Measurements from ENCODE around the gene ZNF135. TPM values are rescaled to one million over a fixed set of nuclear protein-coding genes. Genes with fewer than 3 reads are reported as not detected.

ZNF135 gene
- 1 to 10 TPM in 6 of 8 experiments, under 1 TPM in 2; 0.09 to 6.6 (median 2.4) TPM for total RNA-seq

GRCh38 chr19:58059003-58059670 lies at the start of gene ZNF135:
Gene ZNF135, plus strand, starts transcription at chr19:58059282. Its CDS starts 721 bp downstream, at chr19:58060003.
- H3K27ac ChIP-seq: peak within 1 kb of the TSS; percentile 92 to 96
- peak; percentile 32 to 98 (median 92) for ATAC-seq (replicated peaks in 6 of 8)
- in situ Hi-C loops (cut with MboI; ENCODE audit: low pct_unique_long_range_greater_than_20kb in 2 of 9, low sequenced_read_pairs in 9 of 9, unreplicated experiment in 9 of 9): no loop called here

DNA sequence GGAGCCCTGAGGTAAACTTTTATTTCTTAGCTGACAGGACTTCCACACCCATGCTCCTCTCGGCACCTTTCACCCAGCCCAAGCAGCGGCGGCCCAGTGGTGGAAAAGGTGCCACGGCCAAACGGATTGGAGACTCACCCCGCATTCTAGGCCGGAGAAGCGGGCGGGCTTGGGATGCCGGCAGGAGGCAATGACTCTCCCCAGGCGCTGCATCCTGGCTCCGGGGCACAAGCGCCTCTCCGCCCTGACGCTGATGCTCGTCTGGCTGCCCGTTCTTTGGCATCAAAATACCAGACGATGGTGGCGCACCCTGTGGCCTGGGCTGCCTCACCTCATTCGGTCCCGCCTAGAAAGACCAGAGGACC lies 49.8 kb upstream of the ZNF135 start:
- no peak for ATAC-seq (replicated peaks in 6 of 8)
- no peaks in the 10 kb centered on the region for H3K4me1 ChIP-seq (replicated peaks in 1 of 2)
- H3K27ac ChIP-seq: no peak overlapping the region
- in situ Hi-C loops (cut with MboI; ENCODE audit: low pct_unique_long_range_greater_than_20kb in 2 of 9, low sequenced_read_pairs in 9 of 9, unreplicated experiment in 9 of 9): no loop called here
- H3K4me3 ChIP-seq: peak overlapping the region in 1 of 5 donors; percentile 40
- 0 to 100% (median 80%) methylated on average over 1 to 12 of the region's 21 CpGs; no CpG with 5 or more reads in 3 of the 10 experiments for WGBS, 10 experiments

More at GRCh38 chr19:58059003-58059670, at the start of gene ZNF135:
- H3K4me3 ChIP-seq: peak within 1 kb of the TSS; percentile 37 to 79 (median 44)
- peaks cover 9 to 10% of the 10 kb centered on the region in 2 donors for H3K4me1 ChIP-seq (replicated peaks in 1 of 2)
- 0 to 63% (median 17%) methylated on average over 4 to 27 of the region's 62 CpGs; no CpG with 5 or more reads in 5 of the 10 experiments for WGBS, 10 experiments

DNA sequence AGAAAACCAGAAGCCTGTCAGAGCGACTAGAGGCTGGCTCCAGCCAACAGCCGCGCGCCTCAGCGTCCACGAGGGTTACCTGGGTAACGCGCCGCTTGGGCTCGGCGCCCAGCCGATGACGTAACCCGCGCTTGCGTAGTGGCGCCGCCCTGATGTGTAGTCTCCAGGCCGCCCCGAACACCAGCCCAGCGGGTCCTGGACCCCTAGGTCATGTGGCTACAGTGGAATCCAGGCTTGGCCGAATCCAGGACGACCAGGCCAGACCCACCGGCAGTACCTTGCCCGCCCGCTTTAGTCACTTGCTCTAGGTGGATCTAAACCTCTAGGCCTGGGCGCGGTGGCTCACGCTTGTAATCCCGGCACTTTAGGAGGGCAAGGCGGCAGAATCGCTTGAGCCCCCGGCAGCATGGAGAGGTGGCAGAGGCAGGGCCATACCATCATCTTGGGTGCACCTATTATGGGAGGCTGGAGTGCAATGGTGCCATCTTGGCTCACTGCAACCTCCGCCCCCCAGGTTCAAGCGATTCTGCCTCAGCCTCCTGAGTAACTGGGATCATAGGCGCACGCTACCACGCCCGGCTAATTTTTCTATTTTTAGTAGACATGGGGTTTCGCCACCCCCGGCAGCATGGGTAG lies 49.3 kb upstream of the ZNF135 start:
- in situ Hi-C loops (cut with MboI; ENCODE audit: low pct_unique_long_range_greater_than_20kb in 2 of 9, low sequenced_read_pairs in 9 of 9, unreplicated experiment in 9 of 9): no loop called here
- peak in 5 of 8 experiments; percentile 38 to 99 (median 96) for ATAC-seq (replicated peaks in 6 of 8)
- H3K27ac ChIP-seq: no peak overlapping the region
- no peaks in the 10 kb centered on the region for H3K4me1 ChIP-seq (replicated peaks in 1 of 2)
- 46 to 100% (median 98%) methylated on average over 2 to 10 of the region's 41 CpGs; no CpG with 5 or more reads in 6 of the 10 experiments for WGBS, 10 experiments
- peak overlapping the region in 1 of 5 donors; percentile 40 for H3K4me3 ChIP-seq

GRCh38 chr19:58010507-58010906 lies 48.6 kb upstream of the ZNF135 start:
- no peak for ATAC-seq (replicated peaks in 6 of 8)
- in situ Hi-C loops (cut with MboI; ENCODE audit: low pct_unique_long_range_greater_than_20kb in 2 of 9, low sequenced_read_pairs in 9 of 9, unreplicated experiment in 9 of 9): no loop called here
- Histone ChIP-seq H3K27ac (no peak overlapping the region), H3K4me3 (no peak overlapping the region), H3K4me1 (replicated peaks in 1 of 2) (no peaks in the 10 kb centered on the region)
- 80 to 94% (median 81%) methylated on average over 3 to 12 of the region's 22 CpGs; no CpG with 5 or more reads in 7 of the 10 experiments for WGBS, 10 experiments

DNA sequence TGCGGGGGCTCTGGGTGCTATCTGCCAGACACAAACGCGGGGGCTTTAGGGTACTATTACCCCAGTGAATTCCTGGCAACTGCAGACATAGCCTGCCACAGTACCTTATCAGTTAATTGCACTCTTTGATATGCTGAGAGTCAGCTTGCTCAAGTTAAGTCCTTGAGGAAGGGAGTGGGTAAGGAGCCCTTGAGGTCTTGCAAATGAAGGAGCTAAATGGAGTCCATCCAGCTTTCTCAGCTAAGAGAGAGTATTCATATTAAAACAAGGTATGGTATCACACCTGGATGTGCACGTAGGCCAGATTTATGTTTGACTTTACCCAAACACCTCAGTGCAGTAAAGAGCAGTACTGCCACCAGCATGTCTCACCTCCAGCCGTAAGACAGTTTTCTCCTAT lies 44.9 kb upstream of the ZNF135 start:
- in situ Hi-C loops (cut with MboI; ENCODE audit: low pct_unique_long_range_greater_than_20kb in 2 of 9, low sequenced_read_pairs in 9 of 9, unreplicated experiment in 9 of 9): no loop called here
- Histone ChIP-seq H3K4me3 (no peak overlapping the region), H3K4me1 (replicated peaks in 1 of 2) (no peaks in the 10 kb centered on the region), H3K27ac (no peak overlapping the region)
- ATAC-seq (replicated peaks in 6 of 8): no peak
- WGBS, 10 experiments: 0 to 92% (median 37%) methylated on average over 2 to 5 of the region's 5 CpGs

DNA sequence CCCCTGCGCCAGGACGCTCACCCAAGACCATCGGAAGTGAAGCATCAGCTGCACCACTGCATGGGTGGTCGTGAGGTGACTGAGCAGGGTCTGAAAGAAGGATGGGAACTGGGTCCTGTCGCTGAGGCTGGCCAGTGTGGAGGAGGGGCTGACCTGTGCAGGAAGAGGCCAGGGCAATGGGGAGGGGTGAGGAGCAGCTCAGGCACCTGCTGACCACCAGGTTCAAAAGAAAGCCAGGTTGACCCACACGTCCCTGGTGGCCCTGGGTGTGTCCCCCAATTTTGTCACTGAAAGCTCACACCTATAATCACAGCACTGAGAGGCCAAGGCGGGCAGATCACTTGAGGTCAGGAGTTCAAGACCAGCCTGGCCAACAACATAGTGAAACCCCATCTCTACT lies 39.0 kb upstream of the ZNF135 start:
- Histone ChIP-seq H3K27ac (no peak overlapping the region), H3K4me3 (no peak overlapping the region), H3K4me1 (replicated peaks in 1 of 2) (no peaks in the 10 kb centered on the region)
- WGBS, 10 experiments: 0 to 70% (median 53%) methylated on average over 1 to 4 of the region's 7 CpGs; no CpG with 5 or more reads in 4 of the 10 experiments
- no peak for ATAC-seq (replicated peaks in 6 of 8)
- in situ Hi-C loops (cut with MboI; ENCODE audit: low pct_unique_long_range_greater_than_20kb in 2 of 9, low sequenced_read_pairs in 9 of 9, unreplicated experiment in 9 of 9): no loop called here

GRCh38 chr19:58021541-58022282 lies 37.4 kb upstream of the ZNF135 start:
- Histone ChIP-seq H3K4me1 (replicated peaks in 1 of 2) (no peaks in the 10 kb centered on the region), H3K27ac (no peak overlapping the region), H3K4me3 (no peak overlapping the region)
- peak in 4 of 8 experiments; percentile 58 to 84 (median 64) for ATAC-seq (replicated peaks in 6 of 8)
- in situ Hi-C loops (cut with MboI; ENCODE audit: low pct_unique_long_range_greater_than_20kb in 2 of 9, low sequenced_read_pairs in 9 of 9, unreplicated experiment in 9 of 9): no loop called here
- 10 to 75% (median 46%) methylated on average over 5 to 18 of the region's 30 CpGs; no CpG with 5 or more reads in 2 of the 10 experiments for WGBS, 10 experiments

DNA sequence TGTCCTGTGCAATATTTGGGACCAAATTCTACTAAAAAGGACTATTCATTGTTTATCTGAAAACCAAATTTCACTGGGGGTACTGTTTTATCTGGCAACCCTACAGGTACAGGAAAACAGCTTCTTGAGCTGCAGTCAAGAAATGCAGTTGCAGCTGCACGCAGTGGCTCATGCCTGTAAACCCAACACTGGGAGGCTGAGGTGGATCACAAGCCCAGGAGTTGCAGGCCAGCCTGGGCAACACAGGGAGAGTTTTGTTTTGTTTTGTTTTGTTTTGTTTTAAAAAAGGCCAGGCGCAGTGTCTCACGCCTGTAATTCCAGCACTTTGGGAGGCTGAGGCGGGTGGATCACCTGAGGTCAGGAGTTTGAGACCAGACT lies 36.8 kb upstream of the ZNF135 start:
- Histone ChIP-seq H3K27ac (no peak overlapping the region), H3K4me3 (no peak overlapping the region), H3K4me1 (replicated peaks in 1 of 2) (no peaks in the 10 kb centered on the region)
- 0 to 72% (median 43%) methylated on average over 1 to 4 of the region's 4 CpGs; no CpG with 5 or more reads in 6 of the 10 experiments for WGBS, 10 experiments
- no peak for ATAC-seq (replicated peaks in 6 of 8)
- in situ Hi-C loops (cut with MboI; ENCODE audit: low pct_unique_long_range_greater_than_20kb in 2 of 9, low sequenced_read_pairs in 9 of 9, unreplicated experiment in 9 of 9): no loop called here

- ATAC-seq (replicated peaks in 6 of 8): no peak
- Histone ChIP-seq H3K4me1 (replicated peaks in 1 of 2) (no peaks in the 10 kb centered on the region), H3K27ac (no peak overlapping the region), H3K4me3 (no peak overlapping the region)
- 0 to 80% (median 78%) methylated on average over 1 to 6 of the region's 12 CpGs; no CpG with 5 or more reads in 5 of the 10 experiments for WGBS, 10 experiments
- in situ Hi-C loops (cut with MboI; ENCODE audit: low pct_unique_long_range_greater_than_20kb in 2 of 9, low sequenced_read_pairs in 9 of 9, unreplicated experiment in 9 of 9): no loop called here
These were observed 34.4 kb upstream of the ZNF135 start for GRCh38 chr19:58024661-58025060.

DNA sequence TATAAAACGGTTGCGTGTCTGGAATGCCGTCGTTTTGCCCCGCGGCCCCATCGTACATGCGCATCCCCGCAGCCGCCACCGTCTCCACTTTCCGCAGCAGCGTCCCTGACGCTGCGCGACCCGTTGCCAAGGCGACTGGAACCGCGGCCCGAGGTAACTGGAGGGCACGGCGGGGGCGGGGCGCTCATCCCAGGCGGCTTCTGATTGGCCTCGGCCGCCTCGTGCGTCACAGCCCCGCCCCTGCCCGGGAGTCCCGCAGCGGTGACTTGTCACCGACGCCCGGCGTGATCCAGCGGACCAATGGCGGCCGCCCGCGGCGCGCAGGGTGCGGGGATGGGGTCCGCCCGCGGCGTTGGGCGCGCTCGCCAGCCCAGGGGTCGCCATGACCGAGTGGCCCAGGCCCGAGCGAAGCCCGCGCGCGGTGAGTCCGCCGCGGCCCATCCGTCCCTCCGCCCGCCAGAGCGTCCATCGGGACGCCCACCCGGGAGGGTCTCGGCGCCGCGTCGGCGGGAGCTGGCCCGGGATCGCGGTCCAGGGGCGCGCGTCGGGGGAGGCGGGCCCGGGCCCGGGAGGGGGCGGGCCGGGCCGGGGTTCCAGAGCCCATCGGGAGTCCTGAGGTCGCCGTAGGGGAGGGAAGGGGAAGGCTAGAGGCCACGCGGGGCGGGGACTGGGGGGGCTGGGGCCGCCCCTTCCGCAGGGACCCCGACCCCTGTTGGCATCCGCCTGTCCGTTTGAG lies 25.2 kb upstream of the ZNF135 start, which contains the start of gene ZSCAN1:
ZSCAN1 (plus strand) TSS at position 285 of the 736 bp plus-strand sequence. CDS start 3,812 bp downstream, outside the sequence.
- Histone ChIP-seq H3K4me3 (peak within 1 kb of the TSS; percentile 62 to 96 (median 78)), H3K27ac (peak within 1 kb of the TSS; percentile 93 to 98), H3K4me1 (replicated peaks in 1 of 2) (peaks cover 6 to 21% of the 10 kb centered on the region in 2 donors)
- in situ Hi-C loops (cut with MboI; ENCODE audit: low pct_unique_long_range_greater_than_20kb in 2 of 9, low sequenced_read_pairs in 9 of 9, unreplicated experiment in 9 of 9): no loop called here
- peak in 7 of 8 experiments; percentile 73 to 96 (median 89) for ATAC-seq (replicated peaks in 6 of 8)
- 0 to 18% (median 12%) methylated on average over 3 to 27 of the region's 101 CpGs; no CpG with 5 or more reads in 5 of the 10 experiments for WGBS, 10 experiments

- no CpG with 5 or more reads among the region's 20 CpGs for WGBS, 10 experiments
- ATAC-seq (replicated peaks in 6 of 8): peak in 4 of 8 experiments; percentile 3 to 19 (median 10)
- in situ Hi-C loops (cut with MboI; ENCODE audit: low pct_unique_long_range_greater_than_20kb in 2 of 9, low sequenced_read_pairs in 9 of 9, unreplicated experiment in 9 of 9): no loop called here
- Histone ChIP-seq H3K4me1 (replicated peaks in 1 of 2) (peaks cover 9 to 25% of the 10 kb centered on the region in 2 donors), H3K4me3 (peak overlapping the region; percentile 62 to 96 (median 78)), H3K27ac (peak overlapping the region; percentile 93 to 98)
These were observed 24.6 kb upstream of the ZNF135 start for GRCh38 chr19:58034477-58034793.

DNA sequence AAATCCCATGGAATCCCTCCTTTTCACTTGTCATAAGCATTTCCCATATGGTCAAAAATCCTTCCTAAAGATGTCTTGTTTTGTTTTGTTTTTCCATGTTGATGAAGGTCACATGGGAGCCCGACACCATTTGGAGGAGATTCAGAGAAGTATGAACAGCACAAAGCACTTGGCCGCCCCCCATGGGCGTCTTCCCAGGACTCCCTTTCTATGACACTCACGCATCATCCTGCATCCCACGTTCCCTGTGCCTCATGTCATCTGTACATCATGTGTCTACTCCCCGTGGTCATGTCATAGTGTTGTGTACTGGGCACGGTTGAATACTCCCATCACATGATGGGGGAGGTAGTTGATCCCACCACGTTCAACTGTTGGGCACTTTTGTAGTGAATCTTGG lies 23.2 kb upstream of the ZNF135 start:
- H3K4me3 ChIP-seq: no peak overlapping the region
- in situ Hi-C loops (cut with MboI; ENCODE audit: low pct_unique_long_range_greater_than_20kb in 2 of 9, low sequenced_read_pairs in 9 of 9, unreplicated experiment in 9 of 9): no loop called here
- no peak overlapping the region for H3K27ac ChIP-seq
- H3K4me1 ChIP-seq (replicated peaks in 1 of 2): peaks cover 9 to 25% of the 10 kb centered on the region in 2 donors
- ATAC-seq (replicated peaks in 6 of 8): no peak
- WGBS, 10 experiments: 0 to 100% (median 45%) methylated on average over 1 to 5 of the region's 8 CpGs; no CpG with 5 or more reads in 1 of the 10 experiments
